ENCODE results near the gene MAP4K2.
A peak's percentile ranks its signal among the peaks of the same experiment; 100 is the strongest.
"Not testable (repeated sequence)": the region's sequence is repeated elsewhere in the genome, so short reads cannot be mapped to it uniquely, and the experiment has no call there.

Gene MAP4K2

DNA sequence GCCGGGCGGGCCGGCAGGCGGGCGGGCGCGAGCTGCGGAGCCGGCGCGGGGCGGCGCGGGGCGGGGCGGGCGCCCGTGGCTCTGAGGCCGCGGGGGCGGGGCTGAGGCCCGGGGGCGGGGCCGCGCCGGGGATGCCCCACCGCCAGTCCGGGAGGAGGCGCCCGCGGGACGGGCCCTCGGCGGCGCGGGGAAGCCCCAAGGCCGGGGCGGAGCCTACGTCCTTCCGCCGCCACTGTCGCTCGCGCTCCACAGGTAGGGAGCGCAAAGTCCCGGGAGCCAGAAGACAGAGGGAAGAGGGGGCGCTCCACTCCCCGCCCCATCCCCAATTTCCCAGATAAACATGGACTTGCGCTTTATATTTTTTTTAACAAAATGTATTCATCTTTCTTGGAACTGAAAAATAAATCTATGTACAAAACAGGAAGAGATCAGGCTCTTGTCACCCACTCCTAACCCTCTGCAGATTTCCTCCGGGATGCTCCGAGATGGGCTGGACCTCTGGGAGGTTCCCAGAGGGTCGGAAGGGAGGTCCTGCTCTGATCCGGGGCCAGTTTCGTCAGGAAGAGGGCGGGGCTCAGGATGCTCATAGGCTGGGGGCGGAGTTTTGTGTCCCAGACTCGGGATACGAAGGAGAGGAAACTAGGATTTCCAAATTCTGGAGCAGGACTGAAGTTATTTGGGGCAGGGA lies at the start of gene MAP4K2:
Gene MAP4K2 (minus strand): TSS at position 57 of the 688 bp plus-strand sequence. CDS start 65 bp downstream, outside the sequence.
- peak; percentile 72 for DNase-seq (ENCODE audit: low read depth)

DNA sequence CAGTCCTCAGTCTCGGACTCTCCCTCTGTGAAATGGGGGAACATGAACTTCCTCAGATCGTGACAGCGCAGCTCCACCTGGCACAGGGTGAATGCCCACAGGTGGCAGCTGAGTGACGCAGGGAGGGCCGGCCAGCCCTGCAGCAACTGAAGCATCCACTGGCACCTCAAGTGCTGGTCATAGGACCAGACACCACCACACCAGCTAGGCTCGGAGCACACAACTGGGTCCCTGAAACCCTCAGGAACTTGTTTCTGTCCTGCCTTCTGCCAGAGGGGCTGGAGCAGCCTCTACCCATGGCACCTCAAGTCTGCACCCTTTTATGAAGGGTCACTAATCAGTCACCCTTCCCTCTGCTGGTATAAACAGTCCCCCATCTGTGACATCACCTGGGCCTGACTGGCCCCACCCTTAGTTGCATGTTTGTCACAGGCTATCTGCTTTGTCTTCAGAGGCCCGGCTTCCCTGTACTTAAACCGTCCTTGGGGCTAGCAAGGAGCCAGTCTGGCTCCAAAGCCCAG lies 48.9 kb upstream of the MAP4K2 start:
- DNase-seq (ENCODE audit: low read depth): no peak

DNA sequence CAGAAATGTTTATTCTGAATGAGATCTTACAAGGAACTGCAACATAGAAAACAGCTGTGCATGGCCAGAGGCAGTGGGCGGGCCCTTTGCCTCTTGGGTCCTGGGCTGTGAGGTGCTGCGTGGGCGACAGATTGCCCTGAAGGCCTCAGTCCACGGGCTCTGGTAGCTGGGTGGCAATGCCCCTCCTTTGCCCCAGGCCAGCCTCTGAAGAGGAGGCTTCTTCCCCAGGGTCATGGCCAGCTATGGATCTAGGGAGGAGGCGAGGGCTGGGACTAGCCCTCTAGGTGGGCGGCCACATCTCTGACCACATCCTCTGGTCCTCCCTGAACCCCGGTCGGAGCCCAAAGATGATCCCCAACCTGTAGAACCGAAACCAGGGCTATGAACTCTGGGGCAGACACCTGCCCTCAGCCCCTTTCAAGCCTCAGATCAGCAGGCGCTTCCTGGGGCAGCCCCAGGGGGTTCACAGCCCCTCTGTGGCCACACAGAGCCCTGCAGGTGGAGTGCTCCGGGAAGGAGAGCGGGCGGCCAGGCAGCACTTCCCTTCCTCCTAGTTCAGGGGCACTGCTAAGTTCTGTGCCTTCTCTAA lies 48.1 kb upstream of the MAP4K2 start:
- no peak for DNase-seq (ENCODE audit: low read depth)

DNA sequence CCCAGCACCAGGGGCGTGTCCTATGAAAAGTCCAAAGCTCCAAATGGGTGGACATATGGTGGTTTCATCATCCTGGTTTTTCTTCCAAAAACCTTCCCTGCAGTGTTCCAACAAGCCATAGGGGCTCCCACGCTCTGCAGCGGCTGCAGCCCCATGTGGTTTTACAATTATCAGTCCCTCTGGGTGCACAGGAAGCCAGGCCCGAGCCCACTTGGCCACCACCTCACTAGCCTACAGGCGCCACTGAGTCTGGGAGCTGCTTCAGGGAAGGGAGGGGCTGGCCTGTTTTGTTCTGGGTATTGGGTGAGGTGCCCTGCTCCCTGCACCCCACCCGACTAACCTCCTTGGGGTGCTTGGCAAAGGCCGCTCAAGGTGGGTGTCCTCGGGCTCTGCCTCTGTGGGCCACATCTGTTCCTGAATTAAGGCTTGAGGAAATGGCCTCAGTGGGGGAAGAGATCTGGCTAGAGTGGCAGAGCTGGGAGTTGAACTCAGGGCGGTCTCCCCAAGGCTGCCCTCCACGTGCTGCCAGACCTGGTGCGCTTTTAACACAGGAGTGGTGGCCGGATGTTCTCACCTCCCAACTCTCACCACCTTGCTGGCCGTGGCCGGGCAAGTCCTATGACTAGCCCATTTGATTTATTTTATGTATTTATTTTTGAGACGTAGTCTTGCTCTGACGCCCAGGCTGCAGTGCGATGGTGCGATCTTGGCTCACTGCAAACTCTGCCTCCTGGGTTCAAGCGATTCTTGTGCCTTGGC lies 46.8 kb upstream of the MAP4K2 start:
- no peak for DNase-seq (ENCODE audit: low read depth)

DNA sequence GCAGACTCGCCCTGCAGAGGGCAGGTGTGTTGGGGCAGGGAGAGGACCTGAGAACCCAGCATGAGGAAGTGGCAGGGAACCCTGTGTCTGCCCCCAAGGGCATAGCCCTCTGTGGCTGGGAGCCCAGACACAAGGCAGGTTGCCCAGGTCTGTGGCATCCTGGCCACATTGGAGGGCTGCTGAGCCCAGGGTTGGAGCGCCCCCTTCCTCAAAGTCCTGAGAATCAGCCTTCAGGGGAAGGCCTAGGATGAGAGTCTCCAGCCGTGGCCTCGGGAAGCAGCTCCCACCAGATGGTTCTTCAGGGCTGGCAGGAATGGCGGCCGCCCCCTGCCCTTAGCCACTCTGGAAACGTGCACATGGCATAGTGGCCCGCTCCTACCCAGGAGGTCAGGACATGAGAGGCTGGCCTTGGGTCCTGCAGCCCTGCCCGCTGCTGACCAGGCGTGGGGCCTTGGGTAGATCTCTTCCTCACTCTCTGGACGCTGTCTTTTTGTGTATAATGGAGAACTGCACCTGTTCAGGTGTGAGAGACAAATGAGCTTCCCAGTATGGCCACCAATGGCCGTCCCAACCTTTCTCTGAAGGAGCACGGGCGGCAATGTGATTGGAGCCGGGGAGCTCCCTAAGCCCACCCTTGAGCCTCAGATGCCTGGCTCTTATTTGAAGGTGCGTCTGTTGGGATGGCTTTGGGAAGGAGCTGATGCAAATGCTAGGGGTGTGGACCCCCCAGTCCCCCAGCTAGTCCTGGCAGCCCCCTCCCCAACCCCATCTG lies 46.0 kb upstream of the MAP4K2 start:
- DNase-seq (ENCODE audit: low read depth): no peak

DNA sequence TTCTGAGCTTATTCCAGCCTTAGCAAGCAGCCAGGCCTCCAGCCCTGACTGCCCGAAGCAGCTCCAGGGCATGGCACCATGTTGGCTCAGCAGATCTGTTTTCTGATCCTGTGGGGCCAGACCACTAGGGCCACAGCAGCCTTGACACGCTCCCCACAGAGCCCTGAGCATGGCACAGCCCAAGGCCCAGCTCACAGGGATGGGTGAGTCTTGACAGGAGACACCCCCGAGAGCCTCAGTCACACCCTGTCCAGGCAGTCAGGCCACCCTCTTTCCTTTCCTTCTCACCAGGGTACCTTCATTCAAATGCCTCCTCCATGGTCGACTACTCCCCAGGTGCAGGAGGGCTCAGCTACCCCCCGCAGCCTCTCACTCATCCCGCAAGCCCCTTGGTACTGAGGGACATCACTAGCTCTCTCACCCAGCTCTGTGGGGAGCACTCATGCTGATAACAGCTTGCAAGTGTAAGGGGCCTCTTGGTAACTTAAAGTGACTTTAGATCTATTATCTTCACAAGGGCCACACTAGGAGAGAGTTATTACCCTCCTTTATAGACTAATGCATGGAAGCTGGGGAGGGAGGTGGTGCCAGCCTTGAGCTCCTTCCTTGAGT lies 45.3 kb upstream of the MAP4K2 start:
- DNase-seq (ENCODE audit: low read depth): no peak

DNA sequence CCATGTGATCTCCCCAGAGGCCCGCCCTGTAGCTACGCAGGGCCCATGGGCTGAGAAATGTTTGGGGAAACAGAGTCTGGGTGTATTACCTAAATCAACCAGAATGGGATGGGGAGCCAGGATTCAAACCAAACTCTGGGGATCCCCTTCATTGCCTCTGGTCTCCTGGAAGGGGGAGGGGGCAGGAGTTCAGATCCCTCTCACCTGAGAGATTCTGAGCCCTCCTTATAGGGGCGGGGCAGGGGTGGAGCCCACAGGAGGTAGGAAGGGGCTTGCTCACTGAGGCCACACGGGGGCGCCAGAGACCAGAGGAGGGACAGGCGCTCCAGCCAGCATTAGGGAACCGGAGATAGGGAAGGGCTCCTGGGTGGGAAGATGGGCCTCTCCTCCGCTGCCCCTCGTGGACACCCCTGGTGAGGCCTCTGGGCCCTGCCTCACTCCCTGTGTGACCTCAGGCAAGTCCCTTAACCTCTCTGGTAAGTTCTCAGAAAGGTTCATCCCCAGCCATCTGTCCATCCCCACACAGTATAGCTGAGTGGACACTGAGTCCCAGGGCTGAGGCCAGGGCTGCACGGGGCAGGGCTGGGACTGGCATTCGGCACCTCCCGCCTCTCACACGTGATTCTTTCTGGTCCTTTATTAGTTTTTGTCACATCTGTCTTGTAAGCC lies 44.1 kb upstream of the MAP4K2 start:
- DNase-seq (ENCODE audit: low read depth): peak; percentile 75

DNA sequence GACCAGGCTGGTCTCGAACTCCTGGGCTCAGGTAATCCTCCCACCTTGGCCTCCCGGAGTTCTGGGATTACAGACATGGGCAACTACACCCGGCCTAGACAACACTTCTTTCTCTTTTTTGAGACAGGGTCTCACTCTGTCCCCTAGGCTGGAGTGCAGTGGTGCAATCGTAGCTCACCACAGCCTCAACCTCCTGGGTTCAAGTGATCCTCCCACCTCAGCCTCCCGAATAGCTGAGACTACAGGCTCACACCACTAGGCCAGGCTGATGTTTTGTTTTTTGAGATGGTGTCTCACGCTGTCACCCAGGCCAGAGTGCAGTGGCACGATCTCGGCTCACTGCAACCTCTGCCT lies 42.7 kb upstream of the MAP4K2 start:
- DNase-seq (ENCODE audit: low read depth): not testable (repeated sequence)

DNA sequence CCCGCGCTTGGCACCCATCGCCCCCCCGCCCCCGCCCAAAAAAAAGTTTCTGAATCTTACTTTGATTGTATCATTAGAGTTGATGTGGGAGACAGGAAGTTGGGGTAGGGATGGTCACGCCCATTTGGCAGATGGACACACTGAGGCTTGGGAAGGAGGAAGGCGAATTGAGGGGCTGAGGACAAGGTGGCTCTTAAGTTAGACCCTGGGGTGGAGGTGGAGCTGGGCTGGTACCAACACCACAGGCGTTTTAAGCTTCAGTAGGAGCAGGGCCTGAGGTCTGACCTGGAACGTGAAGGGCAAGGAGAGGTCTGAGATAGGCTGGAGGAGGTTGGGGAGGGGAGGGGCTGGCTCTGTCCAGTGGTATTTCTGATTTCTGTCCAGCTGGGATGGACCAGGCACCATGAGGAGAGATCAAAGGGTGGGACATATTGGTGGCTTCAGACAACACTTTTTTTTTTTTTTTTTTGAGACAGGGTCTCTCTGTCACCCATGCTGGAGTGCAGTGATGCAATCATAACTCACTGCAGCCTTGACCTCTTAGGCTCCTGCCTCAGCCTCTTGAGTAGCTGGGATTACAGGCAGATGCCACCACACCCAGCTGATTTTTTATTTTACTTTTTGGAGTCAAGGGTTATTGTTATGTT lies 42.2 kb upstream of the MAP4K2 start:
- DNase-seq (ENCODE audit: low read depth): no peak

DNA sequence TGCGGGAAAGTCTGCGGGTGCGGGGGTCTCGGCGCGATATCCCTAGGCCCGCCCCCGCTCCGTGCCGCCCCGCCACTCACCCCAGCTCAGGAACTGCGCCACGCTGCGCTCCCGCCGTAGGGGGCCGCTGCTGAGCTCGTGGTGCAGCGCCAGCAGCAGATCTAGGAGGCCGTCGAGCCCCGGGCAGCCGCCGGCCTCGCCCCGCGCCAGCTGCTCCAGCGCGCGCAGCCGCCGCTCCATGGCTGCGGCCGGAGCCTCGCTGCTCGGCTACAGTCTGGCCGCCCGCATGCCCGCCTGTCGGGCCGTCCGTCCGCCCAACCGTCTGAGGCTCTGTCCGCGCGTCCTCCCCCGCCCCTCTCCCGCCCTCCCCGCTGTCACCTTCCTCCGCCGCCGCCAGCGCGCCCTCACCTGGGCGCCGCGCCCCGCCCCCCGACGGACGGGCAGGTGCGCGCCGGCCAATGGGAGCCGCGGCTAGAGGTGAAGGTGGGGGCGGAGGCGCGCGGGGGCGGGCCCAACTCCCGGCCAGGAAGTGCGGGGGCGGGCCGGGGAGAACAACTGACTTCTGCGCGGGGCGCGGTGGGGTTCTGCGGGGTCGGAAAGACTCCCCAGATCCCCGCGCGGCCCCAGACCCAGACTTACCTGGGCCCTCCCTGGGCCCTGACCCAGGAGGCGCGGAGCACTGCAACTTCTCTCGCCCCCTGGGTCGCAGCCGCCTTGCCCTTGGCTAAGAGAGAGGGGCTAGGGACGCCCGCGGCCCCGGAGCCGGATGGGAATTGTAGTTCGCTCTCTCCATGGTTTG lies 41.5 kb upstream of the MAP4K2 start, which contains the start of gene CDC42BPG:
Gene CDC42BPG (minus strand): TSS at position 324 of the 799 bp plus-strand sequence. CDS start 84 bp downstream, at position 240.
- peak; percentile 59 for DNase-seq (ENCODE audit: low read depth)

DNA sequence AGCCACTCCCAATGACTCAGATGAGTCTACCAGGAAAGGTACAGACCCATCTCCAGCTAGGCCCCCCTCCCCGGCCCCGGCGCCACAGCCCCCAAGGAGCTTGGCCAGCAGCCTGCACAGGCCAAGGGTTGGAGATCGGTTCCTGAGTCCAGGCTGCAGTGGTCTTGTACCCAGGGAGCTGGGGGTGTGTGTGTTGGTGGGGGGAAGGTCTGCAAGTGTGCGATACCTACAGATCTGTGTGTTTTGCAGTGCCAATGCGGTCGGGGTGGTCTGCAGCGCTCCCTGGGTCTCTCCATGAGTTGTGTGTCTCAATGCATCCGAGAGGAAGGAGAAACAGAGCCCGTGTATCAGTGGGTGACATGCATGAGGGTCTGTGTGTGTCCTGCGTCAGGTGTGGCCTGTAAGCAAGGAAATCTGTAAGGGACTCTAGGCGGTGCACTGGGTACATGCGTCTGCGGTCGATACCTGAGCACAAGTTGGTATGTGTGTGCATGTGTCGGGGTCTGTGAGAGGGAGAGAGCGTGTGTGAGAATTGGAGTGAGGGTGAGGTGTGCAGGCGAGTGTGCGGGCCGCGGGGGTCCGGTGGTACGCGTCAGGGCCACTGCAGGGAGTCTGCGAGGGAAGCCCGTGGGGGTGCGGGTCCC lies 40.8 kb upstream of the MAP4K2 start:
- no peak for DNase-seq (ENCODE audit: low read depth)

DNA sequence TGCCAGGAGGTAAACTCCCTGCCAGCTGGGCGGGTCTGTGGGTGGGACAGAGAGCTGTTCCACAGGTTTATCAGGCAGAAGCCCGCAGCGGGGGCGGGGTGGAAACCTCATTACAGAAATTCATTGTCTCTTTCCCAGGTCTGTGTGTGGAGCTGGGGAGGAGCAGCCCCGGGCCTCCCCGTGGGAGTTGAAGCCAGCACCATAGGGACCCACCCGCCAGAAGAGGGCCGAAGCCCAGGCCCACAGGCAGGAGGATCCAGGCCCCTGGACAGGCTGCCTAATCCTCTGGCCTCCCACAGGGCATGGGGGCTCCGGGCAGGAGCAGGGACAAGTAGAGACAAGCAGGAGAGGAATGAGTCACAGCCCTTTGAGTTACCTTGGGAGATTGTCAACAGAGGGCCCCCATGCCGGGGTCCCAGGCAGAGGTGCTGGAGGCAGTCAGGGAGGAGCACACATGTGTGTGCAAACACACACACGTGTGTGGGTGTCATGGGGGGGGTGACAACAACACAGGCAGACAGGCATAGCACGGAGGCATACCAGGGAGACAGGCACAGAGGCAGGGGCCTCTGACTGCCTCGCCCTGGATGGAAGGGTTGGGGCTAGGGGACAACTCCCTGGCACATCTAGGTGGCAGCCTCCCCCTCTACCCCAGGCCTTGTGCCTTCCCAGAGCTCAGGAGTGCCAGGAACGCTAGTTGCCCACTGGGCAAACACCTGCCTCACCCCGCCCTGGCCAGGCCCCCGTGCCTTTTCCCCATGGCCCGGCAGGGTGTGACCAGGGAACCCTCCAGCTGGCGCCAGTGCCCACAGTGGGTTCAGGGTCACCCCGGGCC lies 40.1 kb upstream of the MAP4K2 start:
- DNase-seq (ENCODE audit: low read depth): no peak

DNA sequence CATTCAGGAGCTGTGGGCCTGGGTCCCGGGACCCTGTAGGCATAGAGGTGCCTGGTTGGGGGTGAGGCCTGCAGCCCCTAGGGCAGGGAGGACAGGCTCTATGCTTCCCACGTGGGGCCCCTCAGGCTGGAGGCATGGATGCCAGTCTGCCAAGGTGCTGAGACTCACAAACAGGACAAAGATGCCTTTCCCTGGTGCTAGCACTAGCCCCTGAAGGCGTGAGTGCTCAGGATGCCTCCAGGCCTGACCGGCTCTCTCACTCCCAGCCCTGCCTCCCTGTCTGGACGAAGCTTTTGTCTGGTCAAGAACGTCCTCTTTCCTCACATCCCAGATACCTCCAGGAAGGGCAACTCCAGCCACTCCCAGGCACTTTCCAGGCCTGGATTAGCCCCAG lies 39.3 kb upstream of the MAP4K2 start:
- no peak for DNase-seq (ENCODE audit: low read depth)

DNA sequence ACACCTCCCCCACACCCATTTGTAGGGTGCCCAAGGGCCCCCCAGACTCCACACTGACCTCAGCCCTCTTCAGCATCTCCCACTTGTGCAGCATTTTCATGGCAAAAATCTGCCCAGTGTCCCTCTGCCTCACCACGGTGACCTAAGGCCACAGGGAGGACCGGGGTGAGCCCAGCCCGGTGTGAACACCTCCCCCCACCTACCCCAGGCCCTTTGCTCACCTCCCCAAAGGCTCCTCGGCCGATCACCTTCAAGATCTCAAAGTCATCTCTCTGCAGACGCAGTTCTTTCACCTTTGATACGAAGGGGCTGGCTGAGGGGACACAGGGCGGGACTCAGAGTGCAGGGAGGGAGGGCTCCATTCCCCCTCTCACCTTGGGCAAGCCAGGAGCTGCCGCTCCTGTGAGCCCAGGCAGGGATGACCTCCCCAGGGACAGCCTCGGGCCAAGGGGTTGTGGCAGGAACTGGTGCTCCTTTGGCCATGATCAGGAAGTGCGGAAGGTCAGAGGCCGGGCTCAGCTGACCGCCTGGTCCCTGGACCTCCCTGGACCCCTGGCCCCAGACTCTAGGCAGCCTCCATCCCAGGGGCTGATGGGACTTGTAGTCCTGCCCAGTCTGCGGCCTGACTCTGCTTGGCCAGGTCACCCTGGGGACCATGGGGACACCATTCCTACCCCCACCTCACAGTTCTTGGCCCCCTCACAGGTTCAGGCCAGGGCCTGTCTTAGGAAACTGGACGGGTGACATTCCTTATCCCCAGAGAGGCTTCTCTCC lies 38.8 kb upstream of the MAP4K2 start:
- no peak for DNase-seq (ENCODE audit: low read depth)

DNA sequence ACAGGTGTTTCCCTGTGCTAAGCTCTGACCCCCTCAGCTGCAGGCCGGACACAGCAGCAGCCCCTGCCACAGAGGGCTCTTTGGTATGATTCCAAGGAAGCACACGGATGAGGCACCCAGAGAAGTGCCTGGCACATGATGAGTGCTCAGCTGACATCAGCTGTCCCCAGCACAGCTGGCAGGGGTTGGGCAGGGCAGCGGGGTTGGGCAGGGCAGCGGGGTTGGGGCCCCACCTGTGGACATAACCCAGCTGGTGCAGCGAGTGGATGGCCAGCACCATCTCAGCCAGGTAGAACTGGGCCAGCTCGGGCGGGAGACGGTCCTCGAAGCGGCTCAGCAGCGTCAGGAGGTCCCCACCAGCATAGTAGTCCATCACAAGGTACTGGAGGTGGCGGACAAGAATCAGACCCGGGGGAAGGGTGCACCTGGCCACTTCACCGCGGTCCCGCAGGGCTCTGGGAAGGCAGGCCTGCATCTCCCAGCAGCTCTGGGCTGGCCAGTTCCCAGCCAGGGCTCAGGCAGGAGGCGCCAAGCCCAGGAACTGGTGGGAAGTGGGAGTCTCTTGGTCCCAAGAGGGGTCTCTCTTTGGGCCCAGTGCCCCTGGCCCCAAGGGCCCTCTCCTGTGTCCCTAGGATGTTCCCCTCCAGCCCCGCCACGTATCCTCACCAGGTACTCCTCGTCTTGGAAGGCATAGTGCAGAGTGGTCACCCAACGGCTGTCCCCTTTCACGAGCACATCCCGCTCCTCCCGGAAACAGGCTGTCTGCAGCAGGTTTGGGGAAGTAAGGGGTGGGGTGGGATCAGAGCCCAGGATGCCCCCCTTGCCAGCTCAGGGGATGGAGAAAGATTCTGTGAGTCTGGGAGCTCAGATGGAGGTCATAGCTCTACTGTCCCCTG lies 37.1 kb upstream of the MAP4K2 start:
- no peak for DNase-seq (ENCODE audit: low read depth)

DNA sequence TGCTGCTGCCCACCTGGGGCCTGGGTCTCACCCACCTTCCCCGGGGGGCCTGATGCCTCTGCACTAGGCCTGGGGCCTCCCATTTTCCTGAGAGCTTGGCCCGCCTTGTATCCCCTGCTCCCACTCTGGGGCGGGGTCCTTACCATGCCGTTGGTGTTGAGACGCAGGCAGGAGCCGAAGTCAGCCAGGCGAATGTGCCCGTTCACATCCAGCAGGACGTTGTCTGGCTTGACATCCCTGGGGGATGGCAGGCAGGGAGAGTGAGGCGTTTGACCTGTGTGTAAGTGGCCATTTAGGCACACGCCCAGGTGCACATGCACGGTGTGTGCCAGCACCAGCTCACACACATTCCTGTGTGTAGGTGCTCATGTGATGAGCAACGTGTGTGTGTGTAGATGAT lies 36.3 kb upstream of the MAP4K2 start:
- DNase-seq (ENCODE audit: low read depth): no peak

Measured in iris pigment epithelial cell (primary cell).